Cortex of kidney (tissue), 1 donor: Measurements from ENCODE around the gene OSGIN1.

ENCODE experiments used
- DNase-seq: peaks from one replicate; lab custom pipeline; 2025; lab: John Stamatoyannopoulos, UW

Gene OSGIN1

GRCh38 chr16:83926726-83927397, 26.2 kb upstream of the OSGIN1 start:
- no peak for DNase-seq

GRCh38 chr16:83928341-83929055, 24.5 kb upstream of the OSGIN1 start:
- no peak for DNase-seq

GRCh38 chr16:83929811-83930555, 23.1 kb upstream of the OSGIN1 start:
- DNase-seq: no peak

- DNase-seq: no peak
Observed at GRCh38 chr16:83930730-83931500, 22.1 kb upstream of the OSGIN1 start.

- DNase-seq: no peak
Observed at GRCh38 chr16:83931556-83931955, 21.5 kb upstream of the OSGIN1 start.

GRCh38 chr16:83932304-83932703, 20.7 kb upstream of the OSGIN1 start:
- DNase-seq: no peak

- DNase-seq: no peak
Observed at GRCh38 chr16:83932955-83933673, 19.9 kb upstream of the OSGIN1 start.

- DNase-seq: no peak
Observed at GRCh38 chr16:83933885-83934683, 19.0 kb upstream of the OSGIN1 start.

- no peak for DNase-seq
Observed at GRCh38 chr16:83934684-83934977, 18.4 kb upstream of the OSGIN1 start.

GRCh38 chr16:83935005-83935857, 17.8 kb upstream of the OSGIN1 start:
- no peak for DNase-seq

GRCh38 chr16:83935858-83936255, 17.2 kb upstream of the OSGIN1 start:
- DNase-seq: no peak

- DNase-seq: no peak
Observed at GRCh38 chr16:83936581-83937165, 16.4 kb upstream of the OSGIN1 start.

- no peak for DNase-seq
Observed at GRCh38 chr16:83937267-83937666, 15.8 kb upstream of the OSGIN1 start.

GRCh38 chr16:83937922-83938885, 14.8 kb upstream of the OSGIN1 start:
- DNase-seq: no peak

GRCh38 chr16:83939266-83939855, 13.7 kb upstream of the OSGIN1 start:
- DNase-seq: no peak

GRCh38 chr16:83940119-83940518, 12.9 kb upstream of the OSGIN1 start:
- DNase-seq: no peak

- DNase-seq: no peak
Observed at GRCh38 chr16:83940630-83941378, 12.2 kb upstream of the OSGIN1 start.
